GM12864 (cell line): ENCODE results near the gene GRB7.
A peak's percentile ranks its signal among the peaks of the same experiment; 100 is the strongest.

Experiments used
- DNase-seq: peaks from one replicate; pipeline ENCODE4 v3.0.0-alpha.2; 2011; ENCODE audit warnings: low read depth
- H3K4me3 ChIP-seq: 2 replicates; pipeline ENCODE4 v1.5.1; 2011; ENCODE audit warnings: mild to moderate bottlenecking, low read depth, low read length, control low read depth
- CTCF ChIP-seq: IDR thresholded peaks from 2 replicates; pipeline ENCODE4 v1.5.1; 2011; ENCODE audit warnings: low read depth, mild to moderate bottlenecking, moderate library complexity, low read length, control low read depth, inconsistent platforms; ENCODE audit errors: missing control alignments

Gene GRB7

GRCh38 chr17:39699818-39700147, 38.0 kb upstream of the GRB7 start, which contains the start of gene ERBB2:
ERBB2 (plus strand) TSS chr17:39700064; CDS start chr17:39700239, 175 bp downstream.
- H3K4me3 ChIP-seq: no peak within 1 kb of the TSS
- no peak for DNase-seq
- no peak for TF ChIP-seq CTCF

- no peak for DNase-seq
- no peak for TF ChIP-seq CTCF
- H3K4me3 ChIP-seq: no peak overlapping the region
These were observed 37.4 kb upstream of the GRB7 start for GRCh38 chr17:39700148-39700987.

- DNase-seq: no peak
- TF ChIP-seq CTCF: no peak
- no peak overlapping the region for H3K4me3 ChIP-seq
These were observed 36.5 kb upstream of the GRB7 start for GRCh38 chr17:39701012-39701783.

GRCh38 chr17:39701784-39702422, 35.8 kb upstream of the GRB7 start:
- DNase-seq: no peak
- no peak for TF ChIP-seq CTCF
- H3K4me3 ChIP-seq: no peak overlapping the region

- DNase-seq: peak; percentile 16
- no peak overlapping the region for H3K4me3 ChIP-seq
- no peak for TF ChIP-seq CTCF
These were observed 34.5 kb upstream of the GRB7 start for GRCh38 chr17:39702901-39703893.

GRCh38 chr17:39703913-39704312, 33.8 kb upstream of the GRB7 start:
- DNase-seq: no peak
- H3K4me3 ChIP-seq: no peak overlapping the region
- no peak for TF ChIP-seq CTCF
